Germinal center (tissue), 1 donor: ENCODE measurements around the gene CEP164.
A peak's percentile ranks its signal among the peaks of the same experiment; 100 is the strongest.

Experiments used
- DNase-seq: peaks from one replicate; pipeline ENCODE4 v3.0.0; 2012; ENCODE audit warnings: mixed read lengths, low spot score

CEP164 gene

GRCh38 chr11:117327567-117328374 lies at the start of gene CEP164:
Gene CEP164, plus strand, starts transcription at chr11:117327854. Its CDS starts 10,733 bp downstream, at chr11:117338587.
- DNase-seq: peak; percentile 98

DNA sequence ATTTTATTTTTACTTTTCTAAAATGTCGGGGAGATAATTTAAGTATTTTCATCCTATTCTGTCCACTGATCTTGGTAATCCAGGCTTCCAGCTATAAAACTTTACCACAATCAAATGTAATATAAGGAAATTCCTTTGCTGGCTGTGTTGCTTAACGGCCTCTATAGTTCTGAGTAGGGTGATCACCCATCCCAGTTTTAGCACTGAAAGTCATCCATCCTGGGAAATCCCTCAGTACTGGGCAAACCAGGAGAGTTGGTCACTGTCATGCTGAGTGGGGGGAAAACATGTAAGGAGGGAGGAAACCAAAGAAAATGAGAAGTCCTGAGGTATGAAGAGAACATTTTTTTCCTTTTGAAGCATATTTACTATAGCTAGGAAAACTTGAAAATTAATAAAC lies 49.3 kb upstream of the CEP164 start:
- DNase-seq: no peak

GRCh38 chr11:117279711-117280376 lies 47.8 kb upstream of the CEP164 start:
- no peak for DNase-seq

GRCh38 chr11:117281159-117281558 lies 46.5 kb upstream of the CEP164 start:
- no peak for DNase-seq

DNA sequence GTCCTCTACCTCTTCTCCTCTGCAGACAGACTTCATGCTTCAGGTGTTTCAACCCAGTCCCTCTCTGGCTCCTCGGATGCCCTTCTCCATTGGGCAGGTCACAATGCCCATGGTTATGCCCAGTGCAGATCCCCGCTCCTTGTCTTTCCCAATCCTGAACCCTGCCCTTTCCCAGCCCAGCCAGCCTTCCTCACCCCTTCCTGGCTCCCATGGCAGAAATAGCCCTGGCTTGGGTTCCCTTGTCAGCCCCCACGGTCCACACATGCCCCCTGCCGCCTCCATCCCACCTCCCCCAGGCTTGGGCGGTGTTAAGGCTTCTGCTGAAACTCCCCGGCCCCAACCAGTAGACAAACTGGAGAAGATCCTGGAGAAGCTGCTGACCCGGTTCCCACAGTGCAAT lies 45.8 kb upstream of the CEP164 start:
- no peak for DNase-seq

DNA sequence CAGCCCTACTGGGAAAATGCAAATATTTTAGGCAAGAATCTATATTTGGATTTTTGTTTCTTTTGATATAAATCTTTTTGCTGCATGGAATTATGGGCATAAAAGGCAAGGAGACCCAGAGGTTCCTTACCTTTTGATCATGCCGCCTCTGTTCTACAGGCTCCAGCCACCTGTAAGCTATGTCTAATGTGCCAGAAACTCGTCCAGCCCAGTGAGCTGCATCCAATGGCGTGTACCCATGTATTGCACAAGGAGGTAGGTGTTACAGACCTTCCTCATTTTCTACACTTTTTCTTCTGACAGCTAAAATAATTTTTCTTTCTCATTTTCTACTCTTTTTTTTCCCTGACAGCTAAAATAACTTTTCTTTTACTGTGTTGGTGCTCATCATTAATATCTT lies 44.7 kb upstream of the CEP164 start:
- no peak for DNase-seq

DNA sequence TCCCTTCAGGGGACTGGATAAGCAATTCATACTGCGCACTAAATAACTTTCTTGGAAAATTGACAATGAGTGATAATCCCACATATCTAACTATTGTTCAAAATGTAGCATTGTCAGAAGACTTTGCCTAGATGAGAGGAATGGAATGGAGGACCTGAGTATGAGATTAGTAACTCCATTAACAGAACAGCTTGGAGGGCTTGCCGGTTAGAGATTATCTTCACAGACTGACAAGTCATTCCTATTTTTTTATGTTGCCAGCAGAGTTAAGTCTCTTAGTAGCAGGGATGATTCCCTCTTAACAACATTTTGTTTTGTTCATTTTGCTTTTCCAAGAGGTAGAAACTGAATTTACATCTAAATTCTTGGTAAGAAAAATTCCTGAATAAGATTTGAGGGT lies 43.6 kb upstream of the CEP164 start:
- DNase-seq: no peak

GRCh38 chr11:117286588-117286987 lies 41.1 kb upstream of the CEP164 start:
- no peak for DNase-seq

DNA sequence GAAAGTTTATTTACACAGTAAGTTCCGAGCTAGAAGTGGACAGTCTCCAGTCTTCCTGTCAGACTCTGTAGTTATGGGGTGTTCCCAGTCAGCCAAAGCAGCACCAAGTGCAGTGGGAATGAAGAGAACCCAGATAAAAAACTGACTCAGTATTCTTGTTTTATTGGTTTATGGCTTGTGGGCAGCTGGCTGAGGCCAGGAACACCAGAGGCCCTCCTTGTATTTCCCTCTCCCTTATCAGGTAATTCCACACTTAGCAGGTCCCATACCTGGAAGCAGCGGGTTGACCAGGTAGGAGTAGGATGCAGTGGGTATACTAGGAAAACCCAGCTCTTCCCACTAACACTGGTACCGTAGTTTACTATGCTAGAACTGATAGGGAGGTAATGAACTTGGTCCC lies 40.0 kb upstream of the CEP164 start:
- no peak for DNase-seq

DNA sequence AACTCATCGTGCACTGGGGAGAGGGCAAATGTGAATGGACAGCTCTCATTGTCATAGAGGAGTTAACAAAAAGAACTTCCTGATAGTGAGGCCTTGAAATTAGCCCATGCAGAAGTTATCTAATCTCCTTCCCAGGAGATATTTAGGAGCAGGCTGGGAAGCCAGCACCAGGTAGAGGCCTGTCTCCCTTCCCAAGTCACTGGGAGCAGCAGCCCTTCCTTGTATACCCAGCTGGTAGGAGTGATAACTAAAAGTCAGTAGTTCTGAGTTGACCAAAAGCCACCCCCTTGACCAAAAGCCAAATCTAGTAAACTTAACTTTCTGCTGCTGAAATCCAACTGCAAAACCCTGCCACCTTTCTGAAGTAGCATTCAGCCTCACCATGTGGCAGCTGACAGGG lies 37.9 kb upstream of the CEP164 start:
- no peak for DNase-seq

GRCh38 chr11:117290809-117291396 lies 36.8 kb upstream of the CEP164 start, which contains the start of gene BACE1-AS:
Gene BACE1-AS, plus strand, starts transcription at chr11:117291346.
- no peak for DNase-seq

DNA sequence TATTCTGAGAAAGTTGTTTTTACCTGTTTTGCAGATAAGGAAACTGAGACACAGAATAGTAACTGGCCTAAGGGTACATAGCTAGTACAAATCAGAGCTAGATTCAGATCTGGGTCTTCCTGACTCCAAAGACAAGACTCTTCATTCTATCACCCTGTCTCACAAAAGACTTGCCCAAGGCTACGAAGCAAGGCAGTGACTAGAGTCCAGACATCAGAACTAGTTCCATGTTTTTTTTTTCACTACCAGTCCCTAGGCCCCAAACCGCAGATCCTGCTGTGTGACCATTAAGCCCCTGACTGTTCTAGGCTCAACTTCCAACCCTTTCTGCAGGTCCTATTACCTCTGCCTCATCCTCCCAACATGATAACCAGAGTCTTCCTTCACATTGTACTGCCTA lies 35.0 kb upstream of the CEP164 start:
- DNase-seq: no peak

- no peak for DNase-seq
Measured at GRCh38 chr11:117295438-117296137, 32.1 kb upstream of the CEP164 start.

- no peak for DNase-seq
Measured at GRCh38 chr11:117296881-117297280, 30.8 kb upstream of the CEP164 start.

DNA sequence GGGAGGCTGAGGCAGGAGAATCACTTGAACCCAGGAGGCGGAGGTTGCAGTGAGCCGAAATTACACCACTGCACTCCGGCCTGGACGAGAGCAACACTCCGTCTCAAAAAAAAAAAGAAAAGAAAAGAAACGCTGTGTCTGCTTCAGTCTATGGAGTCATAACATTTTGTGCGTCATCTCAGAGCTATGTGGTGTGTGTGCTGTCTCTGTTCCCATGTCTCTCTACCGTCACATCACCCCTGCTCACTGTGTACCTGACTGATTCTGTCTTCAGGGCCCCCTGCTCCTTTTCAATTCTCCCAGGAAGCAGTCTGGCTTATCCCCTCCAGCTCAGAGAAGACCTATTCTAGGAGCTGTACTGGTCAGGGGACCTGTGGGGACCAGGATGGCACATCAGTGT lies 29.5 kb upstream of the CEP164 start:
- no peak for DNase-seq

DNA sequence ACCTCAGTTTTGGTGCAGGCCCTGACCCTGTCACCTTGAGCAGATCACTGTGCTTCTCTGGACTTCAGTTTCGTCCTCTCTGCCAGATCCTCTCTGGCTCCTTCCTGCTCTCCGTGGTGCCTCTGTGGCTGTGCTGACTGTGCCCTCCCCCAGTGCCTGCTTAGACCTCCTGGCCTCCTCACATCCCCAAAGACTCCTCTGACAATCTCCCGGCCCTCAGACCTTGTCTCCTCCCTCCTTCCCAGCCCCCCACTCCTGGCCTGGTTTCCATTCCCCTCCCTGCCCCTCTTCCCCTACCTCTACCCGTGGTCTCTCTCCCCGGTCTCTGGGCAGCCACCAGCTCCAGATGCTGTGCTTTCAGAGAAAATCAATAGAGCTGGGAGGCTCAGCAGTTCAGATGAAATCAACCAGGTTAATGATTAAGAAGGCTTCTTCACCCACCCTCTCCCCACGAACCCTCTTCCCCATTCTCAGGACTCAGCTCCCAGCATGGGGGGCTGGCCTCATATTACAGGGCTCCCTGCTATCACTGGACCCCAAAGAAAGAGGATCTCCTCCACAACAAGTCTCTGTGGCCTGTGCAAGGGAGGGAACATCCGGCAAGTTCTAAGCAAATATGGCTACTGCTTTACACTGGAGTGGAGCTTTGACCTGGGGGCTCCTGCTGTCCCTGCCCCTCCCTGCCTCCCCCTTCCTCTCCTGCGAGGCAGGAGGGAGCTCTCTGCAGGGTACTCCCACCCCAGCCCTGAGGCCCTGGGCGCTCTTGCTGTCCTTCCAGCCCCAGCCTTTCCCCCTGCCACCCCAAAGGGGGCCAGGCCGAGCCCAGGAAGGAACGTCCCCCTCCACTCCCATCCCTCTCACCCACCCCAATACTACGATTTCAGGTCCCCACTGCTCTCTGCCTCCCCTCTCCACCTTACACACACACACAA lies 28.0 kb upstream of the CEP164 start:
- DNase-seq: no peak

- DNase-seq: no peak
Measured at GRCh38 chr11:117300283-117300663, 27.4 kb upstream of the CEP164 start.

DNA sequence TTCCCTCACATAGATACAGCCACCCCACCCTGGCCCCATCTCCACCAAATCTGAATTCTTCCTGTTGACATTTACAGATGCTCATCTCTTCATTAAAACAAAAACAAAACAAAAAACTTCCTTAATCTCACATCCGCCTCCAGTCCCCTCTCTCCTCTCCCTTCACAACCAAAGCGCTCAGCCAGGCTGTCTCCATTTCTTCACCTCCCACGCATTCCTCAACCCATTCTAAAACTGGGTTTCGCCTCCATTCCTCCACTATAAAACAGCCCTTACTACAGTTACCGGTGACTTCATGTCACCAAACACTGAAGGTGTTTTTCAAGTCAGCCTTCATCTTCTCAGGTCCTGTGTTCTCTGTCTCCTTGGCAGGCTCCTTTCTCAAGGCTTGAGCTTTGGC lies 26.9 kb upstream of the CEP164 start:
- no peak for DNase-seq

DNA sequence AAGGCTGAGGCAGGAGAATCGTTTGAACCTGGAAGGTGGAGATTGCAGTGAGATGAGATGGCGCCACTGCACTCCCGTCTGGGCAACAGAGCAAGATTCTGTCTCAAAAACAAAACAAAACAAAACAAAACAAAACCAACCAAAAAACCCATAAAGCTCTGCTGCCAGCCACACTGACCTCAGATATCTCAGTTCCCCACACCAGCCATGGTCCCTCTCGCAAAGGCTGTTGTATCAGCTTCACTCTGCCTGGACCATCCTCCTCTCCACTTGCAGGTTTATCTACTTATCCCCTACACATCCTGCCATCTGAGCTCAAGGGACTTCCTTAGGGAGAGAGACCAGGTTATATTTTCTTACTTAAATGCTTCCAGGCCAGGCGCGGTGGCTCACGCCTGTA lies 25.4 kb upstream of the CEP164 start:
- DNase-seq: no peak

GRCh38 chr11:117303101-117303500 lies 24.6 kb upstream of the CEP164 start:
- DNase-seq: no peak

GRCh38 chr11:117303646-117304315 lies 23.9 kb upstream of the CEP164 start:
- DNase-seq: no peak
